Brain microvascular endothelial cell (primary cell): ENCODE results near the gene NACC2.

ENCODE experiments used
- DNase-seq: peaks from one replicate; pipeline ENCODE4 v3.0.0-alpha.2; 2020
- H3K27ac ChIP-seq: fragments of 250-450 bp; sonication (Bioruptor Pico); 2 replicates; pipeline ENCODE4 v1.5.1; 2020; ENCODE audit warnings: mild to moderate bottlenecking, moderate library complexity
- H3K27me3 ChIP-seq: fragments of 250-450 bp; sonication (Bioruptor Pico); replicated peaks from 2 replicates; pipeline ENCODE4 v1.5.1; 2020; ENCODE audit warnings: mild to moderate bottlenecking
- H3K36me3 ChIP-seq: fragments of 250-450 bp; sonication (Bioruptor Pico); replicated peaks from 2 replicates; pipeline ENCODE4 v1.5.1; 2020; ENCODE audit warnings: mild to moderate bottlenecking
- H3K4me3 ChIP-seq: 2 replicates; pipeline ENCODE4 v1.5.1; 2011; ENCODE audit warnings: low read depth, mild to moderate bottlenecking, control low read depth, low read length, moderate library complexity
- in situ Hi-C: cut with HindIII; loops from 2 replicates; pipeline ENCODE4 v1.10.0; 2017; ENCODE audit warnings: low sequenced_read_pairs, low pct_ligation_motif_present
- TF ChIP-seq, protein P1 (sequence below): IDR thresholded peaks from 2 replicates; pipeline ENCODE4 v1.5.1; 2011; ENCODE audit warnings: low read depth, mild to moderate bottlenecking, moderate library complexity, low read length, control low read depth, inconsistent platforms; ENCODE audit errors: missing control alignments

NACC2 gene

DNA sequence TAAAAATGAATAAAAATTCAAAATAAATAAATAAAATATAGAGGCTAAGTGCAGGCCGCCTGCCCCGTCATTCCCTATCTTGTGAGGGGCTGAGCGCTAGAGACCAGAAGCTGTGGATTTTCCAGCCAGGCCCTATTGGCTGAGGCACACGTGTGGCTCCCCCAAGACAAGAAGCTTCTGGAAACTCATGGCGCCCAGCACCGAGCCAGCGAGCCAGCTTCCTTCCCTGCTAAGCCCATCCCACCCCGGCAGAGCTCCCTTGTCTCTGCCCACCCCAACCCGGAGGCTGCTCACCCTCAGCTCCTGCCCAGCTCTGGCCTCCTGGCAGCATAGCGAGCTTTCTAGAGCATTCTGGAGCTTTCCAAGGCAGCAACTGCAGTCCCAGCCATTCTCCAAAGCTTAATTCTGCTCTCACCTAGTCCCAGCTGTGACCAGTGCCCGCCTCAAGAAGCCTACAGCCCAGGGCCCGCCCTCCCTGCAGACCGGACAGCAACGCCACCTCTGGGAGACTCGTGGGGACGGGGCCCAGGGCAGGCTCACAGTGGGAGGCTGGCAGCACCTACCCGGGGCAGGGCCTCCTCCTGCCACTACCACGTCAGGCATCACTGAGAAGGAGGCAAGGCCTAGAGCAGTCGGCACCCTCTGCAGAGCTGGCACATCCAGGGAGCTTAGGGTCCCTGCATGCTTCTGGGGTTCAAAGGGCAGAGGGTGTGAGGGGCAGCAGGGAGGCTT is 46.8 kb upstream of the NACC2 start:
- TF ChIP-seq, protein P1, sequence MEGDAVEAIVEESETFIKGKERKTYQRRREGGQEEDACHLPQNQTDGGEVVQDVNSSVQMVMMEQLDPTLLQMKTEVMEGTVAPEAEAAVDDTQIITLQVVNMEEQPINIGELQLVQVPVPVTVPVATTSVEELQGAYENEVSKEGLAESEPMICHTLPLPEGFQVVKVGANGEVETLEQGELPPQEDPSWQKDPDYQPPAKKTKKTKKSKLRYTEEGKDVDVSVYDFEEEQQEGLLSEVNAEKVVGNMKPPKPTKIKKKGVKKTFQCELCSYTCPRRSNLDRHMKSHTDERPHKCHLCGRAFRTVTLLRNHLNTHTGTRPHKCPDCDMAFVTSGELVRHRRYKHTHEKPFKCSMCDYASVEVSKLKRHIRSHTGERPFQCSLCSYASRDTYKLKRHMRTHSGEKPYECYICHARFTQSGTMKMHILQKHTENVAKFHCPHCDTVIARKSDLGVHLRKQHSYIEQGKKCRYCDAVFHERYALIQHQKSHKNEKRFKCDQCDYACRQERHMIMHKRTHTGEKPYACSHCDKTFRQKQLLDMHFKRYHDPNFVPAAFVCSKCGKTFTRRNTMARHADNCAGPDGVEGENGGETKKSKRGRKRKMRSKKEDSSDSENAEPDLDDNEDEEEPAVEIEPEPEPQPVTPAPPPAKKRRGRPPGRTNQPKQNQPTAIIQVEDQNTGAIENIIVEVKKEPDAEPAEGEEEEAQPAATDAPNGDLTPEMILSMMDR = no peak
- H3K27me3 ChIP-seq = peaks cover 16% of the 10 kb centered on the region
- DNase-seq = no peak
- no peak overlapping the region for H3K4me3 ChIP-seq
- no peaks in the 10 kb centered on the region for H3K36me3 ChIP-seq
- in situ Hi-C loops = no loop called here
- no peak overlapping the region for H3K27ac ChIP-seq

DNA sequence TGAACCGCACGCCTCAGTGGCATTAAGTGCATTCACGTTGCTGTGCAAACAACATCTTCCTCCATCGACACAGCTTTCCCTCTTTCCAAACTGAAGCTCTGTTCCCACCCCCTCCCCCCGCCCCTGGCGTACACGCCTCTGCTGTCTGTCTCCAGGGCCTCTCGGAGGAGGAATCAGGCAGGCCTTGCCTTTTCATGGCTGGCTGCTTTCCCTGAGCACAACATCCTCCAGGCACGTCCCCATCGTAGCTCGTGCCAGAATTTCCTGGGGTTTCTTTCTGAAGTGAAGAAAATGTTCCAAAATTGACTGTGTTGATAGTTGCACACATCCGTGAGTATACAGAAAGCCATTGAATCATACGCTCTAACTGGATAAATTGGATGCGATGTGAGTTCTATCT is 45.9 kb upstream of the NACC2 start:
- Histone ChIP-seq H3K36me3 (no peaks in the 10 kb centered on the region), H3K27me3 (peaks cover 15% of the 10 kb centered on the region), H3K4me3 (no peak overlapping the region), H3K27ac (no peak overlapping the region)
- in situ Hi-C loops = no loop called here
- no peak for DNase-seq
- TF ChIP-seq, protein P1 = no peak

DNA sequence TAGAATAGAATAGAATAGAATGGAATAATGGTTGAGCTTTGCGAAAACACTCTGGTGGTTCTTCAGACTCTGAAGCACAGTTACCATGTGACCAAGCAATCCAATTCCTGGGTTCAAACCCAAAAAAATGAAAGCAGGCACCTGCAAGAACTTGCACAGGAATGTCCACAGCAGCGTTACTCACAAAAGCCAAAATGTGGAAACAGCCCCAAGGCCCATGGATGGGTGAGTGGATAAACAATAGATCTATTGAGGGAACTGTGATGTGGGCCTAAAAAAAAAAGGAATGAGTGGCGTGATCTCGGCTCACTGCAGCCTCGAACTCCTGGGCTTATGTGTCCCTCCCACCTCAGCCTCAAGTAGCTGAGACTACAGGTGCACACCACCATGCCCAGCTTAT is 45.0 kb upstream of the NACC2 start:
- TF ChIP-seq, protein P1 = no peak
- no peak for DNase-seq
- Histone ChIP-seq H3K27ac (no peak overlapping the region), H3K4me3 (no peak overlapping the region), H3K27me3 (peaks cover 18% of the 10 kb centered on the region), H3K36me3 (no peaks in the 10 kb centered on the region)
- in situ Hi-C loops = no loop called here

DNA sequence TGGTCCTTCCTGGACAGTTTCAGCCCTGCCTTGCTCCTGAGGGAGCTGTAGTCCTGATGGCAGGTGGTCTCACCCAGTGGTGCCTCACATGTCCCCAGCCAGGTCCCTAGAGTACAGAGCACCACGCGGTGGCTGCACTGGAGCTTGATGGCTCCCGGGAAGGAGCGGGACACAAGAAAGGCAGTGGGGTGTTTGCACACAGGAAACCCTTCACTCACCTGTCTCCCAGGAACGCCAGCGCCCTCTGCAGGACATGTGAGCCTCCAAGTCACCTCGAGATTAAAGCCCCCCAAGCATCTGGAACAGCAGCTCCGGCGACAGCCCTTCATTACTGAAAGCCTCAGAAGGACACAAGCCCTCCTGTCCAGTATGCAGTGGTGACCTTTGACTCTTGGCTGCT is 43.5 kb upstream of the NACC2 start:
- DNase-seq = no peak

DNA sequence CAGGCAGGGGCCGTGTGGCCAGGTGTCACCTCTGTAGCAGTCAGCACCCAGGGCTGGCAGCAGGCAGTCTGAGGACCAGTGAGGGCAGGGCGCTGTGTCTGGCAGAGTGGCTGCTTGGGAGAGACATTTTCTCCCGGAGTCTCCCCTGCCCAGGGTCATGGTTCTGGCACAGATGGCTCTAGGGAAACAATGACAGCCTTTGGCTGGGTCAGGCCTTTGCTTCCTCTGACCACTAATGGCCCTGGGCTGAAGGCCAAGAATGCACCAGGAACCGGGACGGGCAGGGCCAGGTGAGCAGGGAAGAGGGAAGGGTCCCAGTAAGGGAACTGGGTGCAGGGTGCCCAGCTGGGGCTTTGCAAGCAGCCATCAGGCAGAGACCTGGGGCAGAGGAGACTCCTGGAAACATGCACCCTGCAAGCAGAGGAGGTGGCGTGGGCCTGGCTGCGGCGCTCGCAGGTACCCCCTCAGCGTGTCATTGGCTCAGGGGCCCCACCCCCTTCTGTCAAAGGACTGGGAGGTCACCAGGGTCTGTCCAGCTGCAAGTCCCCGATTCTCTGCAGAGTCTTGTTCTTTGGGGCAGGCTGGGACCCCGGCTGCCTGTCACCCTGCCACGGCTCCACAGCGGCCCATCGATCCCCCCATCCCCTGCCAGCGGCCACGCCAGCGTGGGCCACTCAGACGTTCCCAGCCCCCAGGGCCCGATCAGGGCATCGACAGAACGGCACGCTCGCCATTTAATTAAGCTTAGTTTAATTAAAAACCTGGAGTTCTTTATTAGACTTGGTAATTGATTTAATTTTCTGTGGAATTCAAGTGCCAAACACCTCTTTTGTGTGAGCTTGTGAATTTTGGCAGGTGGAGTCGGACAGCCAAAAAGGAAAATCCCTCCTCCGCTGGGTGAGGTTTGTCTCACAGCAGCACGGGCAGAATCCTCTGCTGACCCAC is 42.5 kb upstream of the NACC2 start:
- in situ Hi-C loops = no loop called here
- H3K36me3 ChIP-seq = no peaks in the 10 kb centered on the region
- H3K27me3 ChIP-seq = peaks cover 35% of the 10 kb centered on the region
- DNase-seq = no peak
- TF ChIP-seq, protein P1 = no peak
- no peak overlapping the region for H3K27ac ChIP-seq
- H3K4me3 ChIP-seq = no peak overlapping the region

More for the DNA sequence above, 43.5 kb upstream of the NACC2 start:
- in situ Hi-C loops = no loop called here
- H3K27ac ChIP-seq = no peak overlapping the region
- no peak overlapping the region for H3K4me3 ChIP-seq
- TF ChIP-seq, protein P1 = peak; percentile 66
- peaks cover 32% of the 10 kb centered on the region for H3K27me3 ChIP-seq
- no peaks in the 10 kb centered on the region for H3K36me3 ChIP-seq
